HG03064 (cell line): Measurements from ENCODE around the gene ZNF232.
"Not testable (repeated sequence)": the region's sequence is repeated elsewhere in the genome, so short reads cannot be mapped to it uniquely, and the experiment has no call there.

Source experiments
- ATAC-seq: cut with Tn5 transposase; IDR thresholded peaks from one replicate; pipeline ENCODE4 v1.9.1; 2021; ENCODE audit warnings: low read depth; ENCODE audit not compliant: unreplicated experiment

The ZNF232 gene

GRCh38 chr17:5111402-5112204 lies at the start of gene ZNF232:
ZNF232 (minus strand) TSS chr17:5111878; CDS start chr17:5111822, 56 bp downstream.
- peak; percentile 68 for ATAC-seq

- not testable (repeated sequence) for ATAC-seq
Observed at GRCh38 chr17:5160702-5161101, 49.0 kb upstream of the ZNF232 start.

- ATAC-seq: not testable (repeated sequence)
Observed at GRCh38 chr17:5146122-5146521, 34.4 kb upstream of the ZNF232 start.

- ATAC-seq: not testable (repeated sequence)
Observed at GRCh38 chr17:5142877-5143276, 31.2 kb upstream of the ZNF232 start.

GRCh38 chr17:5139458-5139732 lies 27.7 kb upstream of the ZNF232 start:
- no peak for ATAC-seq

GRCh38 chr17:5138616-5139457 lies 27.2 kb upstream of the ZNF232 start:
- ATAC-seq: no peak

- not testable (repeated sequence) for ATAC-seq
Observed at GRCh38 chr17:5138198-5138544, 26.5 kb upstream of the ZNF232 start.

GRCh38 chr17:5137511-5138197 lies 26.0 kb upstream of the ZNF232 start:
- ATAC-seq: not testable (repeated sequence)

GRCh38 chr17:5136580-5137412 lies 25.1 kb upstream of the ZNF232 start:
- not testable (repeated sequence) for ATAC-seq

- no peak for ATAC-seq
Observed at GRCh38 chr17:5135726-5136579, 24.3 kb upstream of the ZNF232 start.

GRCh38 chr17:5135131-5135712 lies 23.5 kb upstream of the ZNF232 start:
- ATAC-seq: not testable (repeated sequence)

GRCh38 chr17:5134571-5134970 lies 22.9 kb upstream of the ZNF232 start:
- not testable (repeated sequence) for ATAC-seq

GRCh38 chr17:5133961-5134360 lies 22.3 kb upstream of the ZNF232 start:
- ATAC-seq: not testable (repeated sequence)

GRCh38 chr17:5133311-5133710 lies 21.6 kb upstream of the ZNF232 start:
- ATAC-seq: no peak

- not testable (repeated sequence) for ATAC-seq
Observed at GRCh38 chr17:5132503-5133225, 21.0 kb upstream of the ZNF232 start.

- not testable (repeated sequence) for ATAC-seq
Observed at GRCh38 chr17:5131799-5132502, 20.3 kb upstream of the ZNF232 start.

- ATAC-seq: no peak
Observed at GRCh38 chr17:5131146-5131715, 19.6 kb upstream of the ZNF232 start.
